Ovary (tissue), 9 donors: ENCODE data around the gene AFF4. TPM values are rescaled to one million over a fixed set of nuclear protein-coding genes. Genes with fewer than 3 reads are reported as not detected.

ENCODE experiments used
- DNase-seq, 5 donors: peaks; one replicate each; pipeline ENCODE4 v3.0.0-alpha.2; 2019 to 2020
- H3K27ac ChIP-seq, 2 donors: fragments of 200-600 bp; one replicate each; pipeline versions ENCODE4 v1.5.1 to v1.8.0; 2019 to 2022
- H3K27me3 ChIP-seq: fragments of 200-600 bp; one replicate; pipeline ENCODE4 v1.8.0; 2022
- H3K36me3 ChIP-seq: fragments of 200-600 bp; sonication (generic); one replicate; pipeline ENCODE4 v1.5.1; 2019
- H3K4me1 ChIP-seq: one replicate; pipeline ENCODE4 v1.8.1; 2013; ENCODE audit warnings: mild to moderate bottlenecking, moderate library complexity; ENCODE audit not compliant: insufficient read depth
- H3K4me3 ChIP-seq: fragments of 200-600 bp; sonication (generic); one replicate; pipeline ENCODE4 v1.5.1; 2017
- H3K9me3 ChIP-seq, 2 donors: fragments of 200-600 bp in 1 of 2; sonication (generic) in 1 of 2; one replicate each; pipeline versions ENCODE4 v1.5.1 to v1.8.1; 2013 to 2019; ENCODE audit warnings: mild to moderate bottlenecking in 1 of 2, moderate library complexity in 1 of 2
- CTCF ChIP-seq, 3 donors: fragments of 450-650 bp in 2 of 3; fragments of 200-600 bp in 1 of 3; IDR thresholded peaks; one replicate each; pipeline versions ENCODE4 v1.5.1 to v1.8.0; 2016 to 2022; ENCODE audit warnings: antibody characterized with exemption in 3 of 3, mild to moderate bottlenecking in 1 of 3
- EP300 ChIP-seq: sonication (generic); formaldehyde crosslinking; IDR thresholded peaks from one replicate; pipeline ENCODE4 v1.6.1; 2017; ENCODE audit warnings: antibody characterized with exemption
- POLR2A ChIP-seq: fragments of 450-650 bp; IDR thresholded peaks from one replicate; pipeline ENCODE4 v1.6.1; 2017; ENCODE audit warnings: antibody characterized with exemption, mild to moderate bottlenecking, moderate library complexity
- WGBS, 3 donors: extraction: QIAGEN DNeasy Blood & Tissue Kit in 1 of 3; methylation state at CpG; one replicate each; pipeline versions ENCODE4 v1.1.5 to v1.1.7; 2013 to 2017; 5-methylcytosine and 5-hydroxymethylcytosine counted together
- intact Hi-C, 4 donors: fragments of 100-400 bp; cut with DNase I; formaldehyde crosslinking; loops; one replicate each; pipeline versions ENCODE4 v1.11.0 to v1.15.1; 2022 to 2023
- polyA plus RNA-seq, 2 donors: library from polyadenylated mRNA; stranded (reverse); fragments of 200-250 nt in 1 of 2; fragments of 350-450 nt in 1 of 2; fragmentation: Illumina TruSeq in 1 of 2; extraction: RNeasy Lipid Tissue Mini Kit (QIAGEN cat#74804) in 1 of 2; gene quantifications; one replicate each; pipeline ENCODE4 v1.2.3, GENCODE V29; 2013 to 2014
- total RNA-seq, 7 donors: library from RNA; depleted of rRNA in 2 of 7; stranded (reverse); fragments of >200 nt in 2 of 7; fragmentation: NEBNext Ultra II Directional in 3 of 7; extraction: Animal tissue kit (Norgen Biotek cat#: 25700) in 3 of 7; gene quantifications; one replicate each; pipeline versions ENCODE4 v1.1.0 to v1.2.4, GENCODE V29; 2016 to 2023
- donor health status: DM: no; HTN: no; CAD: no; lungs with moderate emphysema.
- donor health status: DM: no; HTN: no; CAD: no.
- donor health status: Bipolar disorder and iron deficiency.
- donor health status: DM: yes; HTN: yes; CAD: no.
- donor health status: DM: no; HTN: no; CAD: no.
- donor health status: DM: yes; HTN: yes; CAD: no.

The AFF4 gene
- total and polyA plus RNA-seq, 9 donors: 19.5 to 114 (median 70.5) TPM

GRCh38 chr5:132867046-132867451 is 96.4 kb downstream of the AFF4 start:
- 1 to 3% (median 2%) methylated on average over 13 of the region's 13 CpGs for WGBS, 3 donors
- no peak for TF ChIP-seq EP300
- TF ChIP-seq POLR2A: no peak
- TF ChIP-seq CTCF (IDR thresholded peaks at IDR 0.05): no peak
- DNase-seq: no peak
- no peaks in the 10 kb centered on the region for H3K27me3 ChIP-seq
- H3K27ac ChIP-seq: peak overlapping the region; percentile 86 to 90
- H3K4me1 ChIP-seq: no peaks in the 10 kb centered on the region
- H3K9me3 ChIP-seq: no peaks in the 10 kb centered on the region
- H3K4me3 ChIP-seq: peak overlapping the region; percentile 91
- no peaks in the 10 kb centered on the region for H3K36me3 ChIP-seq
- intact Hi-C loops: loop anchor here in 1 of 4 donors (2.0 kb wide), 1 partner anchor 96 kb away; the partner anchor contains the start of gene AFF4

- Histone ChIP-seq H3K9me3 (no peaks in the 10 kb centered on the region), H3K36me3 (no peaks in the 10 kb centered on the region), H3K4me3 (peak within 1 kb of the TSS; percentile 91), H3K27me3 (no peaks in the 10 kb centered on the region), H3K27ac (peak within 1 kb of the TSS; percentile 86 to 90), H3K4me1 (no peaks in the 10 kb centered on the region)
- peak; percentile 94 to 96 (median 94) for DNase-seq
- 0 to 1% (median 1%) methylated on average over 49 to 55 of the region's 55 CpGs for WGBS, 3 donors
- intact Hi-C loops: loop anchor here in 1 of 4 donors (2.0 kb wide), 1 partner anchor 96 kb away; the partner anchor contains the start of gene AFF4
- TF ChIP-seq EP300: peak; percentile 58
- no peak for TF ChIP-seq CTCF (IDR thresholded peaks at IDR 0.05)
- TF ChIP-seq POLR2A: peak; percentile 89
Measured at GRCh38 chr5:132866342-132867045, 96.9 kb downstream of the AFF4 start, which contains the start of the genes GDF9 and UQCRQ. TSS of gene GDF9 (minus strand) at chr5:132866469. CDS start at chr5:132864533, 1,936 bp downstream. TSS of gene UQCRQ (plus strand) at chr5:132866642. CDS start at chr5:132866882, 240 bp downstream.

- Histone ChIP-seq H3K9me3 (no peaks in the 10 kb centered on the region), H3K4me1 (no peaks in the 10 kb centered on the region), H3K4me3 (peak overlapping the region; percentile 91), H3K36me3 (no peaks in the 10 kb centered on the region), H3K27me3 (no peaks in the 10 kb centered on the region), H3K27ac (peak overlapping the region; percentile 86 to 90)
- 19 to 34% (median 21%) methylated on average over 23 to 30 of the region's 30 CpGs for WGBS, 3 donors
- TF ChIP-seq POLR2A (no peak), CTCF (IDR thresholded peaks at IDR 0.05) (peak in 1 of 3 donors; percentile 6)
- no peak for DNase-seq
- intact Hi-C loops: loop anchor here in 1 of 4 donors (2.0 kb wide), 1 partner anchor 97 kb away; the partner anchor contains the start of gene AFF4
Measured at GRCh38 chr5:132865668-132866341, 97.6 kb downstream of the AFF4 start.

GRCh38 chr5:132860742-132861141 is 102.7 kb downstream of the AFF4 start:
- H3K4me3 ChIP-seq: no peak overlapping the region
- no peaks in the 10 kb centered on the region for H3K9me3 ChIP-seq
- no peak for TF ChIP-seq POLR2A
- no peak for TF ChIP-seq CTCF (IDR thresholded peaks at IDR 0.05)
- TF ChIP-seq EP300: no peak
- WGBS, 3 donors: 62 to 67% (median 64%) methylated on average over 5 of the region's 5 CpGs
- H3K27ac ChIP-seq: no peak overlapping the region
- intact Hi-C loops: no loop called here
- no peaks in the 10 kb centered on the region for H3K27me3 ChIP-seq
- H3K36me3 ChIP-seq: no peaks in the 10 kb centered on the region
- no peak for DNase-seq
- no peaks in the 10 kb centered on the region for H3K4me1 ChIP-seq
